H9 (cell line): ENCODE results near the gene ATRNL1. TPM values are rescaled to one million over a fixed set of nuclear protein-coding genes. Genes with fewer than 3 reads are reported as not detected.

Source experiments
- DNase-seq: peaks from one replicate; pipeline ENCODE4 v3.0.0-alpha.2; 2017
- H2AFZ ChIP-seq: one replicate; pipeline ENCODE4 v1.6.1; 2013; ENCODE audit warnings: mild to moderate bottlenecking, low read length, control low read depth, moderate library complexity
- H2AK5ac ChIP-seq: 2 replicates; pipeline ENCODE4 v1.6.1; 2013; ENCODE audit warnings: low read length, control low read depth, mixed read lengths; ENCODE audit not compliant: insufficient read length
- H2BK120ac ChIP-seq: one replicate; pipeline ENCODE4 v1.6.1; 2013; ENCODE audit warnings: low read depth, mild to moderate bottlenecking, low read length, control low read depth, inconsistent platforms; ENCODE audit not compliant: poor library complexity, severe bottlenecking
- H2BK12ac ChIP-seq: 2 replicates; pipeline ENCODE4 v1.6.1; 2013; ENCODE audit warnings: low read length, control low read depth, mixed read lengths, low read depth; ENCODE audit not compliant: insufficient read length
- H2BK15ac ChIP-seq: 2 replicates; pipeline ENCODE4 v1.6.1; 2013; ENCODE audit warnings: low read depth, low read length, control low read depth
- H2BK20ac ChIP-seq: one replicate; pipeline ENCODE4 v1.6.1; 2013; ENCODE audit warnings: low read depth, mild to moderate bottlenecking, low read length, control low read depth, inconsistent platforms; ENCODE audit not compliant: poor library complexity, severe bottlenecking
- H2BK5ac ChIP-seq: 2 replicates; pipeline ENCODE4 v1.6.1; 2013; ENCODE audit warnings: low read length, control low read depth, mixed read lengths; ENCODE audit not compliant: insufficient read length
- H3K14ac ChIP-seq: 2 replicates; pipeline ENCODE4 v1.6.1; 2013; ENCODE audit warnings: low read length, control low read depth; ENCODE audit not compliant: insufficient read depth
- H3K18ac ChIP-seq: 2 replicates; pipeline ENCODE4 v1.6.1; 2013; ENCODE audit warnings: low read depth, mild to moderate bottlenecking, mixed read lengths, low read length, control low read depth; ENCODE audit not compliant: insufficient read length
- H3K23ac ChIP-seq: 2 replicates; pipeline ENCODE4 v1.6.1; 2013; ENCODE audit warnings: low read length, control low read depth, mixed read lengths, low read depth; ENCODE audit not compliant: insufficient read length
- H3K23me2 ChIP-seq: 2 replicates; pipeline ENCODE4 v1.6.1; 2013; ENCODE audit warnings: low read depth, mild to moderate bottlenecking, mixed read lengths, low read length, control low read depth; ENCODE audit not compliant: insufficient read length, poor library complexity, severe bottlenecking
- H3K27ac ChIP-seq: 2 replicates; pipeline ENCODE4 v1.5.1; 2013; ENCODE audit warnings: low read length, control low read depth, mixed read lengths, low read depth; ENCODE audit not compliant: insufficient read length
- H3K27me3 ChIP-seq: 2 replicates; pipeline ENCODE4 v1.6.1; 2013; ENCODE audit warnings: low read length, control low read depth, inconsistent platforms; ENCODE audit not compliant: insufficient read depth
- H3K4ac ChIP-seq: 2 replicates; pipeline ENCODE4 v1.6.1; 2013; ENCODE audit warnings: low read depth, mild to moderate bottlenecking, control low read depth, inconsistent platforms, low read length, moderate library complexity
- H3K4me1 ChIP-seq: 2 replicates; pipeline ENCODE4 v1.6.1; 2013; ENCODE audit warnings: low read length, control low read depth, inconsistent platforms; ENCODE audit not compliant: insufficient read depth
- H3K4me2 ChIP-seq: 2 replicates; pipeline ENCODE4 v1.6.1; 2013; ENCODE audit warnings: low read length, control low read depth, mixed read lengths; ENCODE audit not compliant: insufficient read length, insufficient read depth
- H3K56ac ChIP-seq: 2 replicates; pipeline ENCODE4 v1.6.1; 2013; ENCODE audit warnings: low read depth, mild to moderate bottlenecking, mixed read lengths, low read length, control low read depth; ENCODE audit not compliant: insufficient read length
- H3K79me1 ChIP-seq: 2 replicates; pipeline ENCODE4 v1.6.1; 2013; ENCODE audit warnings: low read depth, mild to moderate bottlenecking, moderate library complexity, low read length, control low read depth, inconsistent platforms; ENCODE audit not compliant: insufficient read depth, poor library complexity, severe bottlenecking
- H3K79me2 ChIP-seq: 2 replicates; pipeline ENCODE4 v1.6.1; 2013; ENCODE audit warnings: low read length, control low read depth, inconsistent platforms; ENCODE audit not compliant: insufficient read depth
- H3K9ac ChIP-seq: 2 replicates; pipeline ENCODE4 v1.6.1; 2013; ENCODE audit warnings: low read length, control low read depth, mixed read lengths; ENCODE audit not compliant: insufficient read length; ENCODE audit errors: extremely low read depth
- H3K9me3 ChIP-seq: one replicate; pipeline ENCODE4 v1.6.1; 2013; ENCODE audit warnings: low read depth, low read length, inconsistent platforms; ENCODE audit not compliant: control insufficient read depth
- H3T11ph ChIP-seq: one replicate; pipeline ENCODE4 v1.6.1; 2013; ENCODE audit warnings: mild to moderate bottlenecking, low read length, control low read depth, inconsistent platforms
- H4K20me1 ChIP-seq: one replicate; pipeline ENCODE4 v1.6.1; 2013; ENCODE audit not compliant: control insufficient read depth, insufficient read length, insufficient read depth
- H4K5ac ChIP-seq: 2 replicates; pipeline ENCODE4 v1.6.1; 2013; ENCODE audit warnings: low read depth, mild to moderate bottlenecking, mixed read lengths, low read length, control low read depth; ENCODE audit not compliant: insufficient read length
- H4K8ac ChIP-seq: replicated peaks from 2 replicates; pipeline ENCODE4 v1.6.1; 2013; ENCODE audit warnings: low read length, control low read depth, mixed read lengths, low read depth; ENCODE audit not compliant: insufficient read length
- H4K91ac ChIP-seq: 2 replicates; pipeline ENCODE4 v1.6.1; 2013; ENCODE audit warnings: low read depth, mild to moderate bottlenecking, moderate library complexity, mixed read lengths, low read length, control low read depth; ENCODE audit not compliant: insufficient read length
- H3K27ac Mint-ChIP-seq, 3 experiments: 2 replicates in 2 of 3; 3 replicates in 1 of 3; pipeline ENCODE4 v1.8.0; 2020 to 2021; ENCODE audit warnings: mixed read lengths in 3 of 3, mild to moderate bottlenecking in 1 of 3, moderate library complexity in 1 of 3
- H3K27me3 Mint-ChIP-seq: 2 replicates; pipeline ENCODE4 v1.8.0; 2021; ENCODE audit warnings: low read depth, mild to moderate bottlenecking, moderate library complexity, mixed read lengths
- H3K36me3 Mint-ChIP-seq, 3 experiments: 2 replicates in 2 of 3; 3 replicates in 1 of 3; pipeline ENCODE4 v1.8.0; 2020 to 2021; ENCODE audit warnings: low read depth in 3 of 3, mixed read lengths in 3 of 3; ENCODE audit not compliant: insufficient read depth in 1 of 3
- H3K4me1 Mint-ChIP-seq, 2 experiments: 2 replicates each; pipeline ENCODE4 v1.8.0; 2020; ENCODE audit warnings: mixed read lengths in 2 of 2
- H3K4me3 Mint-ChIP-seq, 2 experiments: 2 replicates in 1 of 2; 3 replicates in 1 of 2; pipeline ENCODE4 v1.8.0; 2020 to 2021; ENCODE audit warnings: mild to moderate bottlenecking in 2 of 2, mixed read lengths in 2 of 2, moderate library complexity in 1 of 2
- H3K9me3 Mint-ChIP-seq, 2 experiments: 2 replicates in 1 of 2; 3 replicates in 1 of 2; pipeline ENCODE4 v1.8.0; 2020; ENCODE audit warnings: mild to moderate bottlenecking in 2 of 2, mixed read lengths in 2 of 2, moderate library complexity in 1 of 2
- CTCF ChIP-seq: fragments of 200-600 bp; sonication (generic); conservative IDR thresholded peaks from 3 replicates; pipeline ENCODE4 v1.8.0; 2021; ENCODE audit warnings: antibody characterized with exemption, mild to moderate bottlenecking
- WGBS: extraction: QIAGEN DNeasy Blood & Tissue Kit; methylation state at CpG from one replicate; pipeline ENCODE4 v1.1.7; 2013; ENCODE audit warnings: missing lambda C conversion rate, low lambda C conversion rate, mixed read lengths; ENCODE audit not compliant: insufficient read length; ENCODE audit errors: extremely low coverage; 5-methylcytosine and 5-hydroxymethylcytosine counted together
- total RNA-seq: library from RNA; stranded (reverse); gene quantifications from 2 replicates; pipeline ENCODE4 v1.2.1, GENCODE V29; 2021

Gene ATRNL1
- total RNA-seq, 1 experiment from 2014 or later: 9.2 TPM

- Mint-ChIP-seq H3K4me3 (no peak overlapping the region), H3K4me1 (0 out of 4 replicates have a peak, but pooled peaks cover 2 to 6% of the 10 kb centered on the region in 2 experiments), H3K27me3 (no peaks in the 10 kb centered on the region), H3K27ac (no peak overlapping the region; a peak in 2 of 7 replicates), H3K9me3 (no peaks in the 10 kb centered on the region), H3K36me3 (no peaks in the 10 kb centered on the region)
- no peak overlapping the region for H2BK12ac ChIP-seq
- no peak overlapping the region for H2BK15ac ChIP-seq
- no peaks in the 10 kb centered on the region for H3K27me3 ChIP-seq
- H2BK120ac ChIP-seq: no peak overlapping the region
- no peak overlapping the region for H3K4ac ChIP-seq
- no peak overlapping the region for H4K5ac ChIP-seq
- no peak overlapping the region for H3K23ac ChIP-seq
- no peaks in the 10 kb centered on the region for H3K4me1 ChIP-seq
- H3K4me2 ChIP-seq: no peak overlapping the region
- no peak overlapping the region for H3K56ac ChIP-seq
- no peak overlapping the region for H3T11ph ChIP-seq
- H3K79me1 ChIP-seq: no peaks in the 10 kb centered on the region
- WGBS: no CpG with 5 or more reads among the region's 9 CpGs
- H2AK5ac ChIP-seq: no peak overlapping the region
- no peak for DNase-seq
- H2BK5ac ChIP-seq: no peak overlapping the region
- no peak overlapping the region for H3K14ac ChIP-seq
- H3K23me2 ChIP-seq: no peaks in the 10 kb centered on the region
- no peaks in the 10 kb centered on the region for H3K79me2 ChIP-seq
- H3K9me3 ChIP-seq: no peaks in the 10 kb centered on the region
- no peak overlapping the region for H3K27ac ChIP-seq
- no peak overlapping the region for H4K91ac ChIP-seq
- no peaks in the 10 kb centered on the region for H4K20me1 ChIP-seq
- H3K18ac ChIP-seq: no peak overlapping the region
- no peak overlapping the region for H4K8ac ChIP-seq
- no peak overlapping the region for H2AFZ ChIP-seq
- TF ChIP-seq CTCF: no peak
- H3K9ac ChIP-seq: no peak overlapping the region
- H2BK20ac ChIP-seq: no peak overlapping the region
Measured at GRCh38 chr10:115936926-115937767, 844.0 kb downstream of the ATRNL1 start.
